Ascending aorta (tissue), 2 donors: ENCODE measurements around the gene TEX13D. TPM values are rescaled to one million over a fixed set of nuclear protein-coding genes. Genes with fewer than 3 reads are reported as not detected.

ENCODE experiments used
- DNase-seq, 2 donors: peaks; one replicate each; pipeline ENCODE4 v3.0.0-alpha.2; 2019; ENCODE audit warnings: low spot score in 2 of 2
- H3K27ac ChIP-seq, 2 donors: fragments of 200-600 bp; sonication (generic); one replicate each; pipeline ENCODE4 v1.5.1; 2016 to 2017; ENCODE audit warnings: mild to moderate bottlenecking in 1 of 2
- H3K27me3 ChIP-seq: fragments of 200-600 bp; sonication (generic); one replicate; pipeline ENCODE4 v1.5.1; 2017
- H3K36me3 ChIP-seq, 2 donors: fragments of 200-600 bp; sonication (generic); one replicate each; pipeline ENCODE4 v1.5.1; 2016
- H3K4me1 ChIP-seq, 2 donors: fragments of 200-600 bp; sonication (generic); one replicate each; pipeline ENCODE4 v1.5.1; 2016 to 2017; ENCODE audit warnings: mild to moderate bottlenecking in 1 of 2
- H3K4me3 ChIP-seq, 2 donors: fragments of 200-600 bp; sonication (generic); one replicate each; pipeline ENCODE4 v1.5.1; 2016 to 2017; ENCODE audit warnings: mild to moderate bottlenecking in 1 of 2
- H3K9me3 ChIP-seq, 2 donors: fragments of 200-600 bp; sonication (generic); one replicate each; pipeline ENCODE4 v1.5.1; 2016
- CTCF ChIP-seq, 3 experiments: fragments of 200-600 bp in 2 of 3; fragments of 450-650 bp in 1 of 3; sonication (generic) in 2 of 3; IDR thresholded peaks; one replicate each; pipeline ENCODE4 v1.5.1; 2016 to 2019; ENCODE audit warnings: antibody characterized with exemption in 3 of 3, mild to moderate bottlenecking in 1 of 3, moderate library complexity in 1 of 3
- intact Hi-C: fragments of 100-400 bp; cut with DNase I; formaldehyde crosslinking; loops from one replicate; pipeline ENCODE4 v1.15.1; 2023
- total RNA-seq: library from RNA; depleted of rRNA; stranded (reverse); fragments of >200 nt; gene quantifications from one replicate; pipeline ENCODE4 v1.1.0, GENCODE V29; 2016

TEX13D gene
- total RNA-seq, 1 donor from 2014 or later = not detected

DNA sequence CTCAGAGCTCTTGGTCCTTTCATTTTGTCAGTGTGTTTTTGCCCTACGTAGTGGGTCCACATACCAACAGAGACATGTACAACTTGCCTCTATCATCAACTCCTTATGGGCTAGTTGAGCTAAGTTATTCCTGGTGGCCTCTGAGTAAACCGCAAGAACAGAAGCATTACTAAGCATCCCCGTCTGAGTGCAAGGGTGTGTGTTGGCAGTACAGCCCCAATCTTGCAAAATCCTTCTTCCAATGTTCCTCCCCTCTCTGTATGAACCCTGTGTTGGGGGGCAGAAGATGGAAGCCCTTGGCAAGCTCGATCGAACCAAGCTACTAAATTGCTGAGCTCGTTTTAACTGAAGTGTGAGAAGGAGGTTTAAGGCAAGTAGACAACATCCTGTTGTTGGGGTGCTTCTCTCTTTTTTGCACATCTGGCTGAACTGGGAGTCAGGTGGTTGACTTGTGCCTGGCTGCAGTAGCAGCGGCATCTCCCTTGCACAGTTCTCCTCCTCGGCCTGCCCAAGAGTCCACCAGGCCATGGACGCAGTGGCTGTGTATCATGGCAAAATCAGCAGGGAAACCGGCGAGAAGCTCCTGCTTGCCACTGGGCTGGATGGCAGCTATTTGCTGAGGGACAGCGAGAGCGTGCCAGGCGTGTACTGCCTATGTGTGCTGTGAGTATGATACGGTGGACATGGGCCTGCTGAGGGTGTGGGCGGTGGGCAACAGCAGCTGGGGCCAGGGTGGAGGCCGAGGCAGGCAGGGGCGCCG lies 13.8 kb downstream of the TEX13D start, which contains the start of gene SH2D1A:
Gene SH2D1A, plus strand, starts transcription at position 447 of the 760 bp plus-strand sequence. Its CDS starts 80 bp downstream, at position 527.
- intact Hi-C loops = no loop called here
- Histone ChIP-seq H3K9me3 (no peaks in the 10 kb centered on the region), H3K4me1 (no peaks in the 10 kb centered on the region), H3K27ac (no peak within 1 kb of the TSS), H3K4me3 (peak within 1 kb of the TSS in 1 of 2 donors; percentile 12), H3K36me3 (no peaks in the 10 kb centered on the region), H3K27me3 (no peaks in the 10 kb centered on the region)
- no peak for TF ChIP-seq CTCF (IDR thresholded peaks at IDR 0.05)
- no peak for DNase-seq

- no peak for DNase-seq
- Histone ChIP-seq H3K9me3 (no peaks in the 10 kb centered on the region), H3K4me3 (peak overlapping the region in 1 of 2 donors; percentile 12), H3K4me1 (no peaks in the 10 kb centered on the region), H3K36me3 (no peaks in the 10 kb centered on the region), H3K27ac (no peak overlapping the region), H3K27me3 (no peaks in the 10 kb centered on the region)
- TF ChIP-seq CTCF (IDR thresholded peaks at IDR 0.05) = no peak
- intact Hi-C loops = no loop called here
Observed at GRCh38 chrX:124346877-124347241, 14.4 kb downstream of the TEX13D start.

GRCh38 chrX:124347242-124347641 lies 14.8 kb downstream of the TEX13D start:
- no peak for DNase-seq
- Histone ChIP-seq H3K9me3 (no peaks in the 10 kb centered on the region), H3K4me1 (no peaks in the 10 kb centered on the region), H3K4me3 (no peak overlapping the region), H3K27me3 (no peaks in the 10 kb centered on the region), H3K36me3 (no peaks in the 10 kb centered on the region), H3K27ac (no peak overlapping the region)
- intact Hi-C loops = no loop called here
- TF ChIP-seq CTCF (IDR thresholded peaks at IDR 0.05) = no peak

GRCh38 chrX:124348182-124348581 lies 15.7 kb downstream of the TEX13D start:
- intact Hi-C loops = no loop called here
- Histone ChIP-seq H3K27ac (no peak overlapping the region), H3K9me3 (no peaks in the 10 kb centered on the region), H3K27me3 (no peaks in the 10 kb centered on the region), H3K4me1 (no peaks in the 10 kb centered on the region), H3K36me3 (no peaks in the 10 kb centered on the region), H3K4me3 (no peak overlapping the region)
- DNase-seq = no peak
- TF ChIP-seq CTCF (IDR thresholded peaks at IDR 0.05) = no peak

GRCh38 chrX:124348885-124349453 lies 16.5 kb downstream of the TEX13D start:
- TF ChIP-seq CTCF (IDR thresholded peaks at IDR 0.05) = no peak
- H3K27me3 ChIP-seq = no peaks in the 10 kb centered on the region
- no peak overlapping the region for H3K4me3 ChIP-seq
- no peak overlapping the region for H3K27ac ChIP-seq
- no peaks in the 10 kb centered on the region for H3K36me3 ChIP-seq
- H3K4me1 ChIP-seq = no peaks in the 10 kb centered on the region
- no peak for DNase-seq
- intact Hi-C loops = no loop called here
- no peaks in the 10 kb centered on the region for H3K9me3 ChIP-seq
